ENCODE results near the gene NSFL1C. TPM values are rescaled to one million over a fixed set of nuclear protein-coding genes. Genes with fewer than 3 reads are reported as not detected.
A peak's percentile ranks its signal among the peaks of the same experiment; 100 is the strongest.
"Not testable (repeated sequence)": the region's sequence is repeated elsewhere in the genome, so short reads cannot be mapped to it uniquely, and the experiment has no call there.

Gene NSFL1C
- total RNA-seq: 28.8 and 39.6 TPM in 2 replicates

- peak; percentile 97 for DNase-seq
Observed at GRCh38 chr20:1466211-1467081, at the start of gene NSFL1C. Gene NSFL1C (minus strand): TSS chr20:1466849. CDS start chr20:1466824, 25 bp downstream.

- no peak for DNase-seq
Observed at GRCh38 chr20:1513801-1514200, 47.2 kb upstream of the NSFL1C start.

- DNase-seq: peak; percentile 72
Observed at GRCh38 chr20:1509237-1509636, 42.6 kb upstream of the NSFL1C start.

GRCh38 chr20:1508574-1508973 is 41.9 kb upstream of the NSFL1C start:
- no peak for DNase-seq

- no peak for DNase-seq
Observed at GRCh38 chr20:1507276-1507675, 40.6 kb upstream of the NSFL1C start.

- no peak for DNase-seq
Observed at GRCh38 chr20:1505871-1506270, 39.2 kb upstream of the NSFL1C start.

- DNase-seq: no peak
Observed at GRCh38 chr20:1505361-1505760, 38.7 kb upstream of the NSFL1C start.

- peak; percentile 96 for DNase-seq
Observed at GRCh38 chr20:1503564-1504227, 37.0 kb upstream of the NSFL1C start.

GRCh38 chr20:1500496-1500895 is 33.8 kb upstream of the NSFL1C start:
- no peak for DNase-seq

GRCh38 chr20:1499528-1500420 is 33.1 kb upstream of the NSFL1C start:
- DNase-seq: no peak

GRCh38 chr20:1497371-1497770 is 30.7 kb upstream of the NSFL1C start:
- DNase-seq: not testable (repeated sequence)

GRCh38 chr20:1496930-1497329 is 30.3 kb upstream of the NSFL1C start:
- DNase-seq: no peak

GRCh38 chr20:1494436-1494835 is 27.8 kb upstream of the NSFL1C start:
- DNase-seq: no peak

GRCh38 chr20:1493536-1493935 is 26.9 kb upstream of the NSFL1C start:
- DNase-seq: no peak

- peak; percentile 58 for DNase-seq
Observed at GRCh38 chr20:1491860-1492642, 25.4 kb upstream of the NSFL1C start.

GRCh38 chr20:1491281-1491840 is 24.7 kb upstream of the NSFL1C start, which contains the start of gene SIRPB2:
Gene SIRPB2 (minus strand): TSS chr20:1491420. CDS start chr20:1491359, 61 bp downstream.
- peak; percentile 95 for DNase-seq

- peak; percentile 26 for DNase-seq
Observed at GRCh38 chr20:1490643-1491195, 24.1 kb upstream of the NSFL1C start.

- DNase-seq: peak; percentile 22
Observed at GRCh38 chr20:1489764-1490436, 23.3 kb upstream of the NSFL1C start.

GRCh38 chr20:1489325-1489724 is 22.7 kb upstream of the NSFL1C start:
- no peak for DNase-seq

GRCh38 chr20:1486566-1486965 is 19.9 kb upstream of the NSFL1C start:
- no peak for DNase-seq
